Liver (tissue), 3 donors: ENCODE results near the gene COBL.

Source experiments
- CTCF ChIP-seq: fragments of 150-350 bp; IDR thresholded peaks from 2 replicates; pipeline ENCODE4 v1.5.1; 2017; ENCODE audit warnings: improper control_type of control experiment, low read depth, low read length; ENCODE audit not compliant: missing input control
- RAD21 ChIP-seq, 2 donors: IDR thresholded peaks; 2 replicates each; pipeline ENCODE4 v1.6.1; 2016; ENCODE audit warnings: antibody characterized with exemption in 2 of 2, mild to moderate bottlenecking in 2 of 2
- TAF1 ChIP-seq: conservative IDR thresholded peaks from 2 replicates; pipeline ENCODE4 v1.6.1; 2016; ENCODE audit warnings: antibody characterized with exemption, mild to moderate bottlenecking
- TF ChIP-seq, protein P1 (sequence below): IDR thresholded peaks from 2 replicates; pipeline ENCODE4 v1.6.1; 2016; ENCODE audit warnings: antibody characterized with exemption, mild to moderate bottlenecking
- donor health status: healthy.
- donor health status: healthy.

DNA sequence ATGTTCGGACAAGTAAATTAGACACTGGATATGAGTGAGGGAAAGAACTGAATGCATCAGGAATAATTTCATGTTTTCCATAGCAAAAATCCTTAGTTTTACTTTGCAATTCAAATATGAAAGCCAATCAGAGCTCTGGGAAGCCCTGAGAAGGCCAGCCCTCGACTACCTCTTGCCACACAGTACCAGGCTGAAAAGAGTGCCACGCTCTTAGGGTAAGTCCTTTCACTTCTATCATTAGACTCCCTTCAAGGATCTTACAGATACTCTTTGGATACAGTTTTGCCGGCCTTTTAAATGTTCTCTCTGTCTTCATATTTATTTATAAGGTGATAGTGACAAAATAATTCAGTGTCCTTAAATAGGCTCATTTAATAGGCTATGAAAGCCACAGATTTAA, 1.9 kb downstream of the COBL start:
- TF ChIP-seq CTCF, result no peak
- TF ChIP-seq, protein P1, sequence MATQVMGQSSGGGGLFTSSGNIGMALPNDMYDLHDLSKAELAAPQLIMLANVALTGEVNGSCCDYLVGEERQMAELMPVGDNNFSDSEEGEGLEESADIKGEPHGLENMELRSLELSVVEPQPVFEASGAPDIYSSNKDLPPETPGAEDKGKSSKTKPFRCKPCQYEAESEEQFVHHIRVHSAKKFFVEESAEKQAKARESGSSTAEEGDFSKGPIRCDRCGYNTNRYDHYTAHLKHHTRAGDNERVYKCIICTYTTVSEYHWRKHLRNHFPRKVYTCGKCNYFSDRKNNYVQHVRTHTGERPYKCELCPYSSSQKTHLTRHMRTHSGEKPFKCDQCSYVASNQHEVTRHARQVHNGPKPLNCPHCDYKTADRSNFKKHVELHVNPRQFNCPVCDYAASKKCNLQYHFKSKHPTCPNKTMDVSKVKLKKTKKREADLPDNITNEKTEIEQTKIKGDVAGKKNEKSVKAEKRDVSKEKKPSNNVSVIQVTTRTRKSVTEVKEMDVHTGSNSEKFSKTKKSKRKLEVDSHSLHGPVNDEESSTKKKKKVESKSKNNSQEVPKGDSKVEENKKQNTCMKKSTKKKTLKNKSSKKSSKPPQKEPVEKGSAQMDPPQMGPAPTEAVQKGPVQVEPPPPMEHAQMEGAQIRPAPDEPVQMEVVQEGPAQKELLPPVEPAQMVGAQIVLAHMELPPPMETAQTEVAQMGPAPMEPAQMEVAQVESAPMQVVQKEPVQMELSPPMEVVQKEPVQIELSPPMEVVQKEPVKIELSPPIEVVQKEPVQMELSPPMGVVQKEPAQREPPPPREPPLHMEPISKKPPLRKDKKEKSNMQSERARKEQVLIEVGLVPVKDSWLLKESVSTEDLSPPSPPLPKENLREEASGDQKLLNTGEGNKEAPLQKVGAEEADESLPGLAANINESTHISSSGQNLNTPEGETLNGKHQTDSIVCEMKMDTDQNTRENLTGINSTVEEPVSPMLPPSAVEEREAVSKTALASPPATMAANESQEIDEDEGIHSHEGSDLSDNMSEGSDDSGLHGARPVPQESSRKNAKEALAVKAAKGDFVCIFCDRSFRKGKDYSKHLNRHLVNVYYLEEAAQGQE, result no peak
- TF ChIP-seq TAF1, result no peak
- no peak for TF ChIP-seq RAD21 (IDR thresholded peaks at IDR 0.05)
